Bronchial epithelial cell (primary cell): ENCODE measurements around the gene PEX14. TPM values are rescaled to one million over a fixed set of nuclear protein-coding genes. Genes with fewer than 3 reads are reported as not detected.

Source experiments
- DNase-seq: peaks from one replicate; pipeline ENCODE4 v3.0.0-alpha.2; 2010; ENCODE audit warnings: low read depth
- FAIRE-seq: peaks from 2 replicates; lab custom pipeline; 2011; peaks lifted over from hg19 to GRCh38; lab: Jason Lieb, UNC
- H3K27me3 ChIP-seq: 2 replicates; pipeline ENCODE4 v1.5.1; 2011; ENCODE audit warnings: low read length; ENCODE audit not compliant: control insufficient read depth, insufficient read depth
- H3K36me3 ChIP-seq: 2 replicates; pipeline ENCODE4 v1.5.1; 2011; ENCODE audit warnings: low read length; ENCODE audit not compliant: control insufficient read depth, insufficient read depth
- H3K4me3 ChIP-seq: 2 replicates; pipeline ENCODE4 v1.5.1; 2011; ENCODE audit warnings: mild to moderate bottlenecking, low read depth, low read length, control low read depth
- total RNA-seq: library from RNA; depleted of rRNA; stranded (reverse); fragments of >200 nt; gene quantifications from 2 replicates; pipeline ENCODE4 v1.2.1, GENCODE V29; 2014
- TF ChIP-seq, protein P1 (sequence below): IDR thresholded peaks from 2 replicates; pipeline ENCODE4 v1.5.1; 2011; ENCODE audit warnings: mild to moderate bottlenecking, moderate library complexity, low read length, control low read depth, inconsistent platforms; ENCODE audit not compliant: insufficient read depth, severe bottlenecking

Gene PEX14
- total RNA-seq, 1 donor from 2014 or later = 8.7 TPM

DNA sequence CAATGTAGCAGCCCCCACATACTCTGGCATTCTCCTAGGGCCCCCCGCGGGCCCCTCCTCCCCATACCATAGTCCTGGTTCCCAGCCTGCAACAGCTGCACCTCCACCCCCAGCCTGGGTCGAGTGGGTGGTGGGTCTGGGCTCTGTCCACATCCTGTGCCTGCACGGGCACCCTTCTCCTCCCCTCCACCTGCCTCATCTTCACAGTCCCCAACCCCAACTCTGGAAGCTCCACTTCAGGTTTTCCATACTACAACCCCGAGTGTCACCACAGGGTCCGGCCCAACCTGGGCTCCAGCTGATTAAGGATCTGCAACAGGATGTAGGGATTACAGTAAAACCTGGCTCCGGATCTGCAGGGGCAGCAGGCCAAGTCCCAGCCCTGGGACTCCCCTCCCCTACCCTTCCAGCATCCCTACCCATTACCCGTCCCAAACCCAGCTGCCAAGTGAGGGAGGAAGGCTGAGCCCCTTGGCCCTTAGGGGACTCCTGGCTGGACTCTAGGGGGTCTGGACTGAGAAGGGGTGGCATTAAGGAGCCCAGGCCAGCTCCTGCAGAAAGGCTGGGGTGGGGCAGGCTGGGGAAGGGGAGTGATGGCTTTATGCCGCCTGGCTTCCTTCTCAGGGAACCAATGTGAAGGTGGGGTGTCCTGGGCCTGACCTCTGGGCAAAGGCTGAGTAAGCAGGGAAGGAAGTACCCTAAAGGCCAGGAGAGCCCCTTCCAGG lies 204.9 kb downstream of the PEX14 start:
- no peak for FAIRE-seq
- DNase-seq = peak; percentile 55
- Histone ChIP-seq H3K27me3 (no peaks in the 10 kb centered on the region), H3K4me3 (no peak overlapping the region), H3K36me3 (peaks cover 1% of the 10 kb centered on the region)
- TF ChIP-seq, protein P1, sequence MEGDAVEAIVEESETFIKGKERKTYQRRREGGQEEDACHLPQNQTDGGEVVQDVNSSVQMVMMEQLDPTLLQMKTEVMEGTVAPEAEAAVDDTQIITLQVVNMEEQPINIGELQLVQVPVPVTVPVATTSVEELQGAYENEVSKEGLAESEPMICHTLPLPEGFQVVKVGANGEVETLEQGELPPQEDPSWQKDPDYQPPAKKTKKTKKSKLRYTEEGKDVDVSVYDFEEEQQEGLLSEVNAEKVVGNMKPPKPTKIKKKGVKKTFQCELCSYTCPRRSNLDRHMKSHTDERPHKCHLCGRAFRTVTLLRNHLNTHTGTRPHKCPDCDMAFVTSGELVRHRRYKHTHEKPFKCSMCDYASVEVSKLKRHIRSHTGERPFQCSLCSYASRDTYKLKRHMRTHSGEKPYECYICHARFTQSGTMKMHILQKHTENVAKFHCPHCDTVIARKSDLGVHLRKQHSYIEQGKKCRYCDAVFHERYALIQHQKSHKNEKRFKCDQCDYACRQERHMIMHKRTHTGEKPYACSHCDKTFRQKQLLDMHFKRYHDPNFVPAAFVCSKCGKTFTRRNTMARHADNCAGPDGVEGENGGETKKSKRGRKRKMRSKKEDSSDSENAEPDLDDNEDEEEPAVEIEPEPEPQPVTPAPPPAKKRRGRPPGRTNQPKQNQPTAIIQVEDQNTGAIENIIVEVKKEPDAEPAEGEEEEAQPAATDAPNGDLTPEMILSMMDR = no peak

Other genes starting within 250 kb of the PEX14 start
- gene PGD, start 75.9 kb upstream of the PEX14 start, total RNA-seq = 52.4 and 74.5 TPM in 2 replicates
- 8.4 and 9.7 TPM in 2 replicates for gene CENPS, start 44.5 kb upstream of the PEX14 start, total RNA-seq
- 0.26 TPM in 2 replicates for gene CORT, start 24.9 kb upstream of the PEX14 start, total RNA-seq
- gene DFFA, start 2.4 kb upstream of the PEX14 start, total RNA-seq = 46.7 and 55.5 TPM in 2 replicates